ENCODE data around the gene TRAPPC12. TPM values are rescaled to one million over a fixed set of nuclear protein-coding genes. Genes with fewer than 3 reads are reported as not detected.
A peak's percentile ranks its signal among the peaks of the same experiment; 100 is the strongest.
"Not testable (repeated sequence)": the region's sequence is repeated elsewhere in the genome, so short reads cannot be mapped to it uniquely, and the experiment has no call there.

TRAPPC12 gene
- total RNA-seq (2014; rRNA removed; shearing (Covaris generic)), result 44.7 and 45.1 TPM in 2 replicates

GRCh38 chr2:3379647-3380534, at the start of gene TRAPPC12:
Gene TRAPPC12 (plus strand): TSS chr2:3379694. CDS start chr2:3387624, 7,930 bp downstream.
- peak; percentile 80 for DNase-seq (ENCODE audit: low spot score)

- DNase-seq (ENCODE audit: low spot score), result no peak
Measured at GRCh38 chr2:3332133-3332532, 47.4 kb upstream of the TRAPPC12 start.

GRCh38 chr2:3334392-3335345, 44.8 kb upstream of the TRAPPC12 start:
- DNase-seq (ENCODE audit: low spot score), result no peak

- no peak for DNase-seq (ENCODE audit: low spot score)
Measured at GRCh38 chr2:3336844-3337243, 42.6 kb upstream of the TRAPPC12 start.

GRCh38 chr2:3338340-3338739, 41.2 kb upstream of the TRAPPC12 start:
- no peak for DNase-seq (ENCODE audit: low spot score)

- no peak for DNase-seq (ENCODE audit: low spot score)
Measured at GRCh38 chr2:3340144-3340543, 39.4 kb upstream of the TRAPPC12 start.

GRCh38 chr2:3341336-3341735, 38.2 kb upstream of the TRAPPC12 start:
- no peak for DNase-seq (ENCODE audit: low spot score)

- DNase-seq (ENCODE audit: low spot score), result no peak
Measured at GRCh38 chr2:3342324-3342723, 37.2 kb upstream of the TRAPPC12 start.

GRCh38 chr2:3343012-3343411, 36.5 kb upstream of the TRAPPC12 start:
- no peak for DNase-seq (ENCODE audit: low spot score)

GRCh38 chr2:3344897-3345296, 34.6 kb upstream of the TRAPPC12 start:
- DNase-seq (ENCODE audit: low spot score), result no peak

- DNase-seq (ENCODE audit: low spot score), result no peak
Measured at GRCh38 chr2:3345621-3346020, 33.9 kb upstream of the TRAPPC12 start.

- DNase-seq (ENCODE audit: low spot score), result no peak
Measured at GRCh38 chr2:3348767-3349166, 30.7 kb upstream of the TRAPPC12 start.

GRCh38 chr2:3349211-3349693, 30.2 kb upstream of the TRAPPC12 start:
- no peak for DNase-seq (ENCODE audit: low spot score)

GRCh38 chr2:3354986-3355385, 24.5 kb upstream of the TRAPPC12 start:
- DNase-seq (ENCODE audit: low spot score), result no peak

GRCh38 chr2:3355951-3356569, 23.4 kb upstream of the TRAPPC12 start:
- DNase-seq (ENCODE audit: low spot score), result no peak

GRCh38 chr2:3356799-3357198, 22.7 kb upstream of the TRAPPC12 start:
- no peak for DNase-seq (ENCODE audit: low spot score)

GRCh38 chr2:3357446-3357845, 22.0 kb upstream of the TRAPPC12 start:
- DNase-seq (ENCODE audit: low spot score), result not testable (repeated sequence)

GRCh38 chr2:3357926-3358325, 21.6 kb upstream of the TRAPPC12 start:
- DNase-seq (ENCODE audit: low spot score), result no peak

GRCh38 chr2:3361518-3362389, 17.7 kb upstream of the TRAPPC12 start:
- DNase-seq (ENCODE audit: low spot score), result no peak

- no peak for DNase-seq (ENCODE audit: low spot score)
Measured at GRCh38 chr2:3365219-3365618, 14.3 kb upstream of the TRAPPC12 start.

- DNase-seq (ENCODE audit: low spot score), result no peak
Measured at GRCh38 chr2:3368261-3368722, 11.2 kb upstream of the TRAPPC12 start.
